GM12801 (cell line): ENCODE data around the gene EPOP.

Experiments used
- CTCF ChIP-seq: IDR thresholded peaks from one replicate; pipeline ENCODE4 v1.5.1; 2011; ENCODE audit warnings: control low read depth; ENCODE audit not compliant: insufficient read length; ENCODE audit errors: extremely low read depth

The EPOP gene

GRCh38 chr17:38669520-38669919 is 5.2 kb downstream of the EPOP start:
- TF ChIP-seq CTCF: no peak

- no peak for TF ChIP-seq CTCF
Observed at GRCh38 chr17:38667787-38668122, 7.0 kb downstream of the EPOP start.

- TF ChIP-seq CTCF: peak; percentile 98
Observed at GRCh38 chr17:38667099-38667786, 7.5 kb downstream of the EPOP start.

GRCh38 chr17:38663964-38664644 is 10.7 kb downstream of the EPOP start:
- no peak for TF ChIP-seq CTCF

- TF ChIP-seq CTCF: peak; percentile 27
Observed at GRCh38 chr17:38663125-38663751, 11.5 kb downstream of the EPOP start.

- no peak for TF ChIP-seq CTCF
Observed at GRCh38 chr17:38660097-38661025, 14.4 kb downstream of the EPOP start.

- TF ChIP-seq CTCF: no peak
Observed at GRCh38 chr17:38659415-38659814, 15.3 kb downstream of the EPOP start.
